Immature natural killer cell (primary cell): Measurements from ENCODE around the gene ABCG8. TPM values are rescaled to one million over a fixed set of nuclear protein-coding genes. Genes with fewer than 3 reads are reported as not detected.

Experiments
- DNase-seq, 3 donors: peaks; one replicate each; pipeline ENCODE4 v3.0.0; 2022; ENCODE audit warnings: mixed read lengths in 1 of 3
- H3K27ac Mint-ChIP-seq, 6 donors: one replicate each; pipeline ENCODE4 v1.8.0; 2020; ENCODE audit warnings: mixed read lengths in 6 of 6, mild to moderate bottlenecking in 5 of 6, inconsistent platforms in 4 of 6, moderate library complexity in 3 of 6
- H3K27me3 Mint-ChIP-seq, 3 donors: one replicate each; pipeline ENCODE4 v1.8.0; 2020 to 2021; ENCODE audit warnings: low read depth in 3 of 3, mild to moderate bottlenecking in 3 of 3, mixed read lengths in 3 of 3, moderate library complexity in 3 of 3, inconsistent platforms in 1 of 3
- H3K36me3 Mint-ChIP-seq, 3 donors: one replicate each; pipeline ENCODE4 v1.8.0; 2020; ENCODE audit warnings: mixed read lengths in 3 of 3, inconsistent platforms in 2 of 3, mild to moderate bottlenecking in 2 of 3
- H3K4me1 Mint-ChIP-seq, 2 donors: one replicate each; pipeline ENCODE4 v1.8.0; 2020; ENCODE audit warnings: inconsistent platforms in 2 of 2, mild to moderate bottlenecking in 2 of 2, mixed read lengths in 2 of 2, moderate library complexity in 1 of 2
- H3K4me3 Mint-ChIP-seq, 5 donors: one replicate each; pipeline ENCODE4 v1.8.0; 2020; ENCODE audit warnings: mild to moderate bottlenecking in 5 of 5, mixed read lengths in 5 of 5, inconsistent platforms in 3 of 5, moderate library complexity in 3 of 5
- H3K9me3 Mint-ChIP-seq, 6 donors: one replicate each; pipeline ENCODE4 v1.8.0; 2020; ENCODE audit warnings: mild to moderate bottlenecking in 6 of 6, mixed read lengths in 6 of 6, inconsistent platforms in 4 of 6, moderate library complexity in 3 of 6
- polyA plus RNA-seq, 3 donors: library from polyadenylated mRNA; unstranded; fragments of 300-500 nt; fragmentation: Illumina TruSeq; gene quantifications; one replicate each; pipeline ENCODE4 v1.2.3, GENCODE V29; 2021

ABCG8 gene
- polyA plus RNA-seq, 3 donors from 2014 or later = not detected

DNA sequence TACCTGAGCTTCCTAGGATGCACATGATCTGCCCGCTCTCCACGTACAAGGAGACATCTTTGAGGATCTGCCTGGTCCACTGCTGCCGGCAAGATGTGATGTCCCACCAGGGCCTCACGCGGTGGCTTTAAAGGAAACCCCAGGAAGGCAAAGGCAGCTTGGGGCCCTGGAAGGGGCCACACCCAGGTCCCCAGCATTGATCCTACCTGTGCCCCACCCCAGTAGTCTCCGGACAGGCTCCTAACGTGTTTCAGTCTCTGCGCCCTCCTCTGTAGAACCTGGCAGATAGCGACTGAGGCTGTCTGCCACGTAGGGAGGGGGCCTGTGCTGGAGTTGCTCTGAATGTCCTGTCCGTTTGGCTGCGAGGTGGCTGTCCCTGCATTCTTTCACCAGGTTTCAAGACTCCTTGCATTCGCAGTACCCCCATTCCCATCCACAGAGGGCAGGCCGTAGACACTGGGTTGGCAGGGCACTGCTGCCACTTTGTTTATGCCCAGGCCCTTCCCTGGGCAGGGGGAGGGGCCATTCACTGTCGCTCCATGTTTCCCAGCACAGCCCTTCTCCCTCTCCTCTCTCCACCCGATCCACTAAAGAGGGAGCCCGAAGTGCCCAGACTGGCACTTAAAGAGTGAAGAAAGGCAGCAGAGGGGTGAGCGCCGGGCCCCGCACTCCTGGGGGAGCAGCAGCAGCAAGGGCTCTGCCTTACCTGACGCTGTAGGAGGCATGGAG, 776 bp upstream of the ABCG8 start:
- Mint-ChIP-seq H3K4me3 (no peak overlapping the region), H3K27ac (no peak overlapping the region), H3K27me3 (peaks cover 0 to 14% (median 2%) of the 10 kb centered on the region in 3 donors), H3K9me3 (no peaks in the 10 kb centered on the region), H3K4me1 (no peaks in the 10 kb centered on the region), H3K36me3 (no peaks in the 10 kb centered on the region)
- no peak for DNase-seq

DNA sequence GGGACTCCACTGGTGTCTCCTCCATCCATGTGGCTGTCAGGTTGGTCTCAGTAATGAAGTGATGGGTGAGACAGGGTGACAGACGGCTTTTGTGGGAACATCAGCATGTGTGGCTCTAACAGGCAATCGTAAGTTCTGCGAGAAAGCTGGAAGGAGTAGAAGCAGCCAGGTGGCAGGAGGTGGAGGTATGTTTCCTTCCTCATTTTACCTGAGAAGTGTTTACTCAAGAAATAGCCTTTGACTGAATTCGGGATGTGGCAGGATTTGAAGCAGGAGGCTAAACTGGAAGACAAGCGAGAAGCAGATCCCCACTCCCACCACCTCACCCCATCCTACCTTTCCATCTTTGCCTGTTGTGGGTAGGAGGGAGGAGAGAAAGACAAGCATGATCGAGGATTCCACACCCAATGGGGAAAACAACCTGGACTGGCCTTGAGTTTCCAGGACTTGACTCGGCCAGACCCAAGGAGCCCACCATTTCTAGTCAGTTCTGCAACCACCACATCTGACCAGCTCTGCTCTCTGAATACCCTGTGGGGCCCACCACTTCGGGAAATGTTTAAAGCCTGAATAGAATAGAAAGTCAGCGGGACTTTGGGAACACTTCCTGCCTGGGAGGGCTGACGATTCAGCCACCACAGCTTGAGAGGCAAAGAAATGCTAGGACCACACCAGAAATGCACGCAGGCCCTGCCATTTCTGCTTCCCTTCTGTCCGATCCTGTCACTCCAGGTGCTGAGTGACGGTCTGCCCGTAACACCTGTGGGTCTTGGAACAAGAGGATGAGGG, 1.2 kb downstream of the ABCG8 start:
- no peak overlapping the region for H3K4me3 Mint-ChIP-seq

DNA sequence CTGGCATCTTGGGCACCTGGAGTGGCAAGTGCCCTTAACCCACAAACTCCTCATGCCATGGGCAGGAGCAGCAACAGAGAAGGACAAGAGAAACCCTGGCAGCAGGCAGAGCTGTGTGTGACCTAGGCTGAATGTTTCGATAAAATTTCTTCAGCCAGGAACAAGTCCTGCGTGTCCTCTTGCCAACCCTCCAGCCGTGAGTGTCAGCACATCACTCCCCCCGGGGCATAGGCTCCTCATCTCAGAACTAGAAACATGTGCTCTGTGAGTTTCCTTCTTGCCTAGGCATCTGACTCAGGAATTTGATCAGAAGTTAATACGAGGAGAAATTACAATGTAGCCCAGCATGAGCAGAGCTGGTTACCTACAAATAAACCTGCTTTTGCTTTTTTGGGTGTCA, 2.2 kb downstream of the ABCG8 start:
- Mint-ChIP-seq H3K9me3 (no peaks in the 10 kb centered on the region), H3K4me1 (no peaks in the 10 kb centered on the region), H3K36me3 (no peaks in the 10 kb centered on the region), H3K4me3 (no peak overlapping the region), H3K27ac (peak overlapping the region in 1 of 6 donors; percentile 12), H3K27me3 (peaks cover 0 to 8% (median 0%) of the 10 kb centered on the region in 3 donors)
- DNase-seq = no peak

More for the DNA sequence above, 1.2 kb downstream of the ABCG8 start:
- Mint-ChIP-seq H3K27ac (no peak overlapping the region), H3K27me3 (peaks cover 0 to 9% (median 0%) of the 10 kb centered on the region in 3 donors), H3K9me3 (no peaks in the 10 kb centered on the region), H3K36me3 (no peaks in the 10 kb centered on the region), H3K4me1 (no peaks in the 10 kb centered on the region)
- no peak for DNase-seq

DNA sequence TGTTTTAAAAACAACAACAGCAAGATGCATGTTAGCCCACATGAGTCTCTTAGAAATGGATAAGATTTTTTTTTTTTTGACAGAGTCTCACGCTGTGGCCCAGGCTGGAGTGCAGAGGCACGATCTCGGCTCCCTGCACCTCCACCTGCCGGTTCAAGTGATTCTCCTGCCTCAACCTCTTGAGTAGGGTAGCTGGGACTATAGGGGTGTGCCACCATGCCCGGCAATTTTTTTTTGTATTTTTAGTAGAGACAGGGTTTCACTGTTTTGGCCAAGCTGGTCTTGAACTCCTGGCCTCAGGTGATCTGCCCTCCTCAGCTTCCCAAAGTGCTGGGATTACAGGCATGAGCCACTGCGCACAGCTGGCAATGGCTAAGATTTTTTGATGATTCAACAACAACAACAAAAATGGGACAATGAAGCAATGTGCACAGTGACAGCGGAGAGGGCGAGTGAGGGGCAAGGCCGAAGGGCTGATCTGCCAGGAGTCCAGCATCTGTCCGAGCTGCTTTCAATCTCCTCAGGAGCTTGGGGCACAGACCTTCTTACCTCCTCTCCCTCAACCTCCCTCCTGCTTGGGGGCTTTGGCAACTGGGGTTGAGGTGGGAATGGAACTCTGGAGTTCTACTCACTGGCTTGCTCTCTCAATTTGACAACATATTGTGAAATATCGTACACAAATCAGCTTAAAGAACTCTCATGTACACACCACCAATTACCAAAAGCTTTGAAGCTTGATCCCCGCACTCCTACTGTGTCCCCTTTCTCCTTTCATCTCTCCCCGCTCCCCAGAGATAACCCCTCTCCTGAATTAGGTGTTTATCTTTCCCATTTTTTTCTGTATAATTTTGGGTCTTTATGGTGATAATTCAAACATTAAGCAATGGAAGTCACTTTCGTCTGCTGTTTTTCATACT, 3.4 kb downstream of the ABCG8 start:
- no peaks in the 10 kb centered on the region for H3K36me3 Mint-ChIP-seq
- no peak overlapping the region for H3K27ac Mint-ChIP-seq
- H3K4me1 Mint-ChIP-seq = no peaks in the 10 kb centered on the region
- H3K9me3 Mint-ChIP-seq = no peaks in the 10 kb centered on the region
- peaks cover 0 to 6% (median 0%) of the 10 kb centered on the region in 3 donors for H3K27me3 Mint-ChIP-seq
- H3K4me3 Mint-ChIP-seq = no peak overlapping the region
- no peak for DNase-seq

DNA sequence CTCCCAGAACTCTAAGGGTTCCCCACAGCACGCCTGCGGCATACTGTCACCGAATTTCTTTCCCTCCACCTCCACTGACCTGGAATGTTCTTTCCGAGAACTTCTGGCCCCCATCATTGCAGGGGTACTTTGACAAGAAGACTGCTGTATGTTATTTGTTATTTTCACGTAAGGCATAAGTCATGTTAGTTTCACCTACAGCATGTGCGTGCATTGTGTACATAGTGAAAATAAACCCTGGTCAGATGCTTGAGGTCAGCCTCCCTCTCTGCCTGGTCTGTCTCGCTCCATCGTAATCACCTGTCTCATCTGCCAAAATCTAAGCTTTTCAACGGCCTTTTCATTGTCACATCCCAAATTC, 4.1 kb downstream of the ABCG8 start:
- DNase-seq = no peak
- H3K4me3 Mint-ChIP-seq = no peak overlapping the region
- peaks cover 0 to 7% (median 0%) of the 10 kb centered on the region in 3 donors for H3K27me3 Mint-ChIP-seq
- H3K36me3 Mint-ChIP-seq = no peaks in the 10 kb centered on the region
- no peaks in the 10 kb centered on the region for H3K9me3 Mint-ChIP-seq
- no peak overlapping the region for H3K27ac Mint-ChIP-seq
- H3K4me1 Mint-ChIP-seq = no peaks in the 10 kb centered on the region

DNA sequence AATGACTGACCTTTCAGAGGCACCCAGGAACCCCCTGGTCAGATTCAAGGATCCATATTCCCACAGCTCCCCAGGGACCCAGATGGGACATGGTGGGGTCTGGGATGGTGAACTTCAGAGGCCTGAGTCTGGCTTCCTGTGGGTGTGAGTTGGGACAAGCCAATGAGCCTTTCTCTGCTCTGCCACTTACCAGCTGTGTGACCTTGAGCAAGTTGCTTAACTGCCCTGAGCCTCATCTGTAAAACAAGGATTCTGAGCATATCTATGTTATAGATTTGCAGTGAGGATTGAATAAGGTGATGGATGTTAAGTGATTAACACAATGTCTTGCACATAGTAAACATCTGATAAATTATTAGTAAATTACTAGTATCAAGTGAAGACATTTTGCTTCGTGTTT, 6.4 kb downstream of the ABCG8 start:
- Mint-ChIP-seq H3K4me3 (no peak overlapping the region), H3K4me1 (no peaks in the 10 kb centered on the region)

DNA sequence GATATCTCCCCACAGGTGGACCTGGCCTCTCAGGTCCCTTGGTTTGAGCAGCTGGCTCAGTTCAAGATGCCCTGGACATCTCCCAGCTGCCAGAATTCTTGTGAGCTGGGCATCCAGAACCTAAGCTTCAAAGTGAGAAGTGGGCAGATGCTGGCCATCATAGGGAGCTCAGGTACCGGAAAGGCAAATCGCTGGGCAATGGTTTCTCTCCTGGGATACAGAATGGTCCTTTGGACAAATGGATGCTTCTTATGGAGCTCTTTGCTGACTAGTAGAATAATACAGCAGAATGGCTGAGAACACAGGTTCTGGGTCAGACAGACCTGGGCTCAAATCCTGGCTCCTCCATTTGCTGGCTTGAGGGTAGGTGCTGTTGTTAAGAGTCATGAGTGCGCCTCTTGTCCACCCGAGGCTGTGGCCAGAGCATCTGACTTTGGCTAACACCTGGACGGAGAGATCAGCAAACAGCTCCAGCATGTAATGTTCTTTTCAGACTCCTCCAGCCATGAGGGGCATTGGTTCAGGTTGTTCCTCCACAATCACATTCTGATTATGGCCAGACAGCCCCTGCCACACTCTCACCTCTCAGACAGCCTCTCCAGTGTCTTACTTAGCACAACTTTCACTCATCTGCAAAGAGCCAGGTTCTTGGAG, 7.5 kb downstream of the ABCG8 start:
- Mint-ChIP-seq H3K9me3 (no peaks in the 10 kb centered on the region), H3K27ac (no peak overlapping the region), H3K4me3 (no peak overlapping the region), H3K27me3 (peaks cover 0 to 3% (median 2%) of the 10 kb centered on the region in 3 donors), H3K36me3 (no peaks in the 10 kb centered on the region), H3K4me1 (no peaks in the 10 kb centered on the region)
- DNase-seq = no peak

More for the DNA sequence above, 6.4 kb downstream of the ABCG8 start:
- no peak for DNase-seq
- Mint-ChIP-seq H3K9me3 (no peaks in the 10 kb centered on the region), H3K36me3 (no peaks in the 10 kb centered on the region), H3K27ac (no peak overlapping the region), H3K27me3 (peaks cover 0 to 5% (median 3%) of the 10 kb centered on the region in 3 donors)

DNA sequence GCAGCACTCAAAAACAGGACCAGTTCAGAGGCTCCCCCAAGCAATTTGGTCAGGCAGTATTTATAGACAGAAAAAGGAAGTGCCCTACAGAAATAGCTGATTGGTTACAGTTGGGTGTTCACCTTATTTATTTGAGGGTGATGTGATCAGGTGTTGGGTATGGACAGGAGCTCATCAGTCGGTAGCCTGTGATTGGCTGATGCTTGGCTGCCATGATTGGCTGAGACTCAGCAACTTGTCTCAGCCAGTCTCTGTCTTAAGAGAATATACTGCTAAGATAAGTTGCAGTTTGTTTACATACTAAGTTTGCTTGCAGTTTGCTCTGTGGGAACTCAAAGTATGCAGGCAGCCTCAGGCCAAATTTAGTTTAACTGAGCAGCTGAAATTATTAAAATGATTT, 9.4 kb downstream of the ABCG8 start:
- DNase-seq = no peak
- Mint-ChIP-seq H3K27me3 (peaks cover 0 to 3% (median 2%) of the 10 kb centered on the region in 3 donors), H3K36me3 (no peaks in the 10 kb centered on the region), H3K4me3 (no peak overlapping the region), H3K9me3 (no peaks in the 10 kb centered on the region), H3K27ac (no peak overlapping the region), H3K4me1 (no peaks in the 10 kb centered on the region)

DNA sequence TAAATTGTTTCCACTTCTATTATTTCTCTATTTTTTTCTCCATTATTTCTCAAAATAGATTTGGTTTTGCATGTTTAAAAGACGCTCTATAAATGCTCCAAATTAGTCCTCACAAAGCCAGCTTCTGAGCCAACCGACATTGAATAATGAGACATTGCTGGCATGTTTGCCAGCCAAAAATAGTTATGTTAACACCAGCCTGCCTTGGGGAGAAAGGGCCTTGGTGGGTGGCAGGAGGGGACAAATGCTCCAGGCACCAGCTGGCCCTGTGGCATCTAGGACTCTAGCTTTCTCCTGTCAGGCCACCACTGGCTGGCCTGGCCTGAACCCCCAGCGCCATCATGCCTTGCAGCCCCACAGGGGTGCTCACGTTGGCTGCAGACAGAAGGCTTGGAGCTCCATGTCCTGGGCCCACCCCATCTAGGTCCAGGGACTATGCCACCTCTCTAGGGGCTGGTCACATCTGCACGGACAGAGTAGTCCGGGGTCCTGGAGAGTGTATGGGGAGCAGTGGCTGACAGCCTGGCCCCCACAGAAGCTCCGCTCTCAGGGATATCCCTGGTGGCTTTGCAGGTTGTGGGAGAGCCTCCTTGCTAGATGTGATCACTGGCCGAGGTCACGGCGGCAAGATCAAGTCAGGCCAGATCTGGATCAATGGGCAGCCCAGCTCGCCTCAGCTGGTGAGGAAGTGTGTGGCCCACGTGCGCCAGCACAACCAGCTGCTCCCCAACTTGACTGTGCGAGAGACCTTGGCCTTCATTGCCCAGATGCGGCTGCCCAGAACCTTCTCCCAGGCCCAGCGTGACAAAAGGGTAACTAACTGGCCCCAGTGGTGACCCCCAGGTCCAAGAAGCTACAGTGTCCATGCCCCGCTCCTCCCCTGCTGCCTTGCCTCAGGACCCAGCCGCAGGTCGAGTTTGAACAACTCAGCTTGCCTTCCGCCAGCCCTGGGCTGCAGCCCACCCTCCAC, 12.5 kb downstream of the ABCG8 start:
- no peak for DNase-seq
- Mint-ChIP-seq H3K36me3 (no peaks in the 10 kb centered on the region), H3K4me1 (no peaks in the 10 kb centered on the region), H3K9me3 (no peaks in the 10 kb centered on the region), H3K27me3 (peaks cover 0 to 3% (median 2%) of the 10 kb centered on the region in 3 donors), H3K27ac (no peak overlapping the region), H3K4me3 (no peak overlapping the region)

DNA sequence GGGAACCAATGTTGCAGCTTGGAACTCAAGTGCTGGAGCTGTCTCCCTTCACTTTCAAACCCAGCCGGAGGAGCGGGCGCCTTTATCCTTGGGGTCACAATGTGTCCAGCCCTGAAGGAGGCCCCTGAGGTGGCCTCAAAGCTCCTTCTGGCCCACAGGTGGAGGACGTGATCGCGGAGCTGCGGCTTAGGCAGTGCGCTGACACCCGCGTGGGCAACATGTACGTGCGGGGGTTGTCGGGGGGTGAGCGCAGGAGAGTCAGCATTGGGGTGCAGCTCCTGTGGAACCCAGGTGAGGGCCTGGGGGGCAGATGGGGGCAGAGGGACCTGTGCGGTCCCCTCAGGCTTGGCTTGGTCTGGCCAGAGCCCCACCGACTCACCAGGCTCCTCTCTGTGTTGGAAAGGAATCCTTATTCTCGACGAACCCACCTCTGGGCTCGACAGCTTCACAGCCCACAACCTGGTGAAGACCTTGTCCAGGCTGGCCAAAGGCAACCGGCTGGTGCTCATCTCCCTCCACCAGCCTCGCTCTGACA, 13.5 kb downstream of the ABCG8 start:
- no peaks in the 10 kb centered on the region for H3K36me3 Mint-ChIP-seq

DNA sequence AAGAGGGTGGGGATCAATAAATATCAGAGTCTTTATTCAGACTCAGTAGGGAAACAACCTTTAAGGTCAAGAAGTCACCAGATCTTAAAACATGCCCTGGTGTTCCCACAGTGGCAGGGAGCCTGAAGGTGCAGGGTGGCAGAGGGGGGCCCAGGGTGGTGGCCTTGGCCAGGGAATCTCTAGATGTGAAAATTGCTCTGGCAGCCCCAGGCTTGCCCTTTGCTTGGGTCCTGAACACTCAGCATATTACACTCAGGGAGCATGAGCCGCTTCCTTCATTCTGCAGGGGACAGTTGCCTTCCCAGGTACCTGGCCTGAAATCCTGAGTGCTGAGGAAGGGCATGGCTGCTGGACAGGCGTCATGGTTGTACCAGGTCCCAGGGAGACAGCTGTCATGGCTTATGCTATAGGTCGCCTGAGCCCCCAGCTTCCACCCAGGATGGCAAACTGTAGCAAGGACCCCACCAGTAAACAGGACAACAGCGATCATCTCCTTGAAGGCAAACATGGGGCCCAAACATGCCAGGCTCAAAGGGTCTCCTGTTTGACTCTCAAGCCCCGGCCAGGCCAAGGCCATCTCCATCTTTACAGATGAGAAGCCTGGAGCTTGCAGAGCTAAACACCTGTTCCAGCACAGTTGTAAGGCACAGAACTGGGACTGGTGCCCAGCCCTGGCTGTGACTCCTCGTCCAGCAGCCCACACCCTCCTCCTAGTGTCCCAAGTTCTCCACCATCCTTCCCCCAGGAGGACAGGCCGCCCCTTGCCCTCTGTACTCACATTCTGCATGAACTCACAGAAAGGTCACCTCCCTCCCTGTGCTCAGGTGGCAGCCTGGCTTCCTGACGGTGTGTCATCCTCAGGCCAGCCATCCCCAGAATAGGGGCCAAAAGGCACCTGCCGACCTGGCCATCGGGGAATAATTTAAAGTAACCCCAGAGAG, 14.6 kb downstream of the ABCG8 start:
- Mint-ChIP-seq H3K9me3 (no peaks in the 10 kb centered on the region), H3K27ac (no peak overlapping the region), H3K4me3 (no peak overlapping the region), H3K4me1 (no peaks in the 10 kb centered on the region), H3K27me3 (peaks cover 0 to 4% (median 0%) of the 10 kb centered on the region in 3 donors), H3K36me3 (no peaks in the 10 kb centered on the region)
- no peak for DNase-seq

More for the DNA sequence above, 13.5 kb downstream of the ABCG8 start:
- no peak overlapping the region for H3K27ac Mint-ChIP-seq
- DNase-seq = no peak
- peaks cover 0 to 4% (median under 1%) of the 10 kb centered on the region in 3 donors for H3K27me3 Mint-ChIP-seq
- H3K9me3 Mint-ChIP-seq = no peaks in the 10 kb centered on the region
- no peak overlapping the region for H3K4me3 Mint-ChIP-seq
- no peaks in the 10 kb centered on the region for H3K4me1 Mint-ChIP-seq
